Vagina (tissue), 2 donors: Measurements from ENCODE around the gene STYXL1.

ENCODE experiments used
- POLR2A ChIP-seq, 2 donors: fragments of 450-650 bp; IDR thresholded peaks; one replicate each; pipeline ENCODE4 v1.6.1; 2017; ENCODE audit warnings: antibody characterized with exemption in 2 of 2, mild to moderate bottlenecking in 2 of 2, moderate library complexity in 2 of 2
- POLR2AphosphoS5 ChIP-seq, 2 donors: sonication (generic); formaldehyde crosslinking; IDR thresholded peaks; one replicate each; pipeline ENCODE4 v1.9.0; 2017; ENCODE audit warnings: antibody characterized with exemption in 2 of 2, mild to moderate bottlenecking in 2 of 2, low read depth in 1 of 2; ENCODE audit not compliant: insufficient read depth in 1 of 2
- TF ChIP-seq, protein P1 (sequence below), 3 experiments: fragments of 450-650 bp in 2 of 3; fragments of 200-600 bp in 1 of 3; sonication (generic) in 1 of 3; IDR thresholded peaks; one replicate each; pipeline ENCODE4 v1.5.1; 2017 to 2019; ENCODE audit warnings: antibody characterized with exemption in 3 of 3, mild to moderate bottlenecking in 2 of 3, moderate library complexity in 2 of 3

DNA sequence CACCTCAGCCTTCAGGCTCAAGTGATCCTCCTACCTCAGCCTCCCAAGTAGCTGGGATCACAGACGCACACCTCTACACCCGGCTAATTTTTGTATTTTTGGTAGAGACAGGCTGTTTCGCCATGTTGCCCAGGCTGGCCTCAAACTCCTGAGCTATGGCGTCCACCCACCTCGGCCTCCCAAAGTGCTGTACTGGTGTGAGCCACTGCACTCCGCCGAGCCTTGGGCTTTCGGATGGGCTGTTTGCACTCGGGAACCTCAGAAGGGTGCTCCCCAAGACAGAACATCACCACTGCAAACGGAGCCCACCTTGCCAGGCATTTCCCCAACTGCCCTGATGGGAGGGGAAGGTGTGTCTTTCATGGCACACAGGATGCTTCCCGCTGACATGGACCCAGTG is 80.7 kb downstream of the STYXL1 start:
- TF ChIP-seq, protein P1, sequence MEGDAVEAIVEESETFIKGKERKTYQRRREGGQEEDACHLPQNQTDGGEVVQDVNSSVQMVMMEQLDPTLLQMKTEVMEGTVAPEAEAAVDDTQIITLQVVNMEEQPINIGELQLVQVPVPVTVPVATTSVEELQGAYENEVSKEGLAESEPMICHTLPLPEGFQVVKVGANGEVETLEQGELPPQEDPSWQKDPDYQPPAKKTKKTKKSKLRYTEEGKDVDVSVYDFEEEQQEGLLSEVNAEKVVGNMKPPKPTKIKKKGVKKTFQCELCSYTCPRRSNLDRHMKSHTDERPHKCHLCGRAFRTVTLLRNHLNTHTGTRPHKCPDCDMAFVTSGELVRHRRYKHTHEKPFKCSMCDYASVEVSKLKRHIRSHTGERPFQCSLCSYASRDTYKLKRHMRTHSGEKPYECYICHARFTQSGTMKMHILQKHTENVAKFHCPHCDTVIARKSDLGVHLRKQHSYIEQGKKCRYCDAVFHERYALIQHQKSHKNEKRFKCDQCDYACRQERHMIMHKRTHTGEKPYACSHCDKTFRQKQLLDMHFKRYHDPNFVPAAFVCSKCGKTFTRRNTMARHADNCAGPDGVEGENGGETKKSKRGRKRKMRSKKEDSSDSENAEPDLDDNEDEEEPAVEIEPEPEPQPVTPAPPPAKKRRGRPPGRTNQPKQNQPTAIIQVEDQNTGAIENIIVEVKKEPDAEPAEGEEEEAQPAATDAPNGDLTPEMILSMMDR (IDR thresholded peaks at IDR 0.05) = no peak
- TF ChIP-seq POLR2AphosphoS5 (IDR thresholded peaks at IDR 0.05; ENCODE audit: insufficient read depth in 1 of 2, low read depth in 1 of 2) = no peak
- TF ChIP-seq POLR2A (IDR thresholded peaks at IDR 0.05) = no peak
